Fibroblast of skin of abdomen (primary cell): ENCODE measurements around the gene ATP4B.
A peak's percentile ranks its signal among the peaks of the same experiment; 100 is the strongest.

Source experiments
- DNase-seq: peaks from one replicate; pipeline ENCODE4 v3.0.0-alpha.2; 2013

Gene ATP4B

GRCh38 chr13:113641426-113641825, 16.6 kb downstream of the ATP4B start:
- no peak for DNase-seq

DNA sequence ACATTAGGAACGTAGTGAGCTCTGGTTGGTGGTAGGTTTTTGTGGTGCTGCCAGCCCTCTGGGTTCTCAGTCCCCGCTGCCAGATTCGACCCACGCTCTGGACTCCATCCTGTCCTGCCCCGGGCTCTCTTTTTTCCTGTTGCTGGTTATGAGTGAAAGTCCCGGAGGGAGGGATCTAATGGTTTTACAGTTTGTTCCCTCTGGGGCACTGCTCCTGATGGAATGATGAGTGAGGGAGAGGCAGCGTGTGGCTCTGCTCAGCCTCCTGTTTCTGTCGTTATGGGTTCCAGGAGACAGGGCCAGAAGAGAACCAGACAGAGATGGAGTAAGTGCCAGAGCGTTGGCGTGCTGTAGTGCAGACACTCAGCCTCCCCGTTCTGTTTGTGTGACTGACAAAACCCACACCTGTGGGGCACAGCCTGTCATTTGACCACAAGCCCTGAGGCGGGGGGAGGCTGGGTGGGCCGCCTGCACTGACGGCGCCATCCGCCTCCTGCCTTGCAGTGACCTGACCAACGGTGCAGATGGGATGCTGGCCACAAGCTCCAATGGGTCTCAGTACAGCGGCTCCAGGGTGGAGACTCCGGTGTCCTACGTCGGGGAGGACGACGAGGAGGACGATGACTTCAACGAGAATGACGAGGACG, 18.3 kb downstream of the ATP4B start:
- DNase-seq = no peak

- no peak for DNase-seq
These were observed 19.2 kb downstream of the ATP4B start for GRCh38 chr13:113638806-113639205.

GRCh38 chr13:113638173-113638746, 19.7 kb downstream of the ATP4B start:
- DNase-seq = no peak

DNA sequence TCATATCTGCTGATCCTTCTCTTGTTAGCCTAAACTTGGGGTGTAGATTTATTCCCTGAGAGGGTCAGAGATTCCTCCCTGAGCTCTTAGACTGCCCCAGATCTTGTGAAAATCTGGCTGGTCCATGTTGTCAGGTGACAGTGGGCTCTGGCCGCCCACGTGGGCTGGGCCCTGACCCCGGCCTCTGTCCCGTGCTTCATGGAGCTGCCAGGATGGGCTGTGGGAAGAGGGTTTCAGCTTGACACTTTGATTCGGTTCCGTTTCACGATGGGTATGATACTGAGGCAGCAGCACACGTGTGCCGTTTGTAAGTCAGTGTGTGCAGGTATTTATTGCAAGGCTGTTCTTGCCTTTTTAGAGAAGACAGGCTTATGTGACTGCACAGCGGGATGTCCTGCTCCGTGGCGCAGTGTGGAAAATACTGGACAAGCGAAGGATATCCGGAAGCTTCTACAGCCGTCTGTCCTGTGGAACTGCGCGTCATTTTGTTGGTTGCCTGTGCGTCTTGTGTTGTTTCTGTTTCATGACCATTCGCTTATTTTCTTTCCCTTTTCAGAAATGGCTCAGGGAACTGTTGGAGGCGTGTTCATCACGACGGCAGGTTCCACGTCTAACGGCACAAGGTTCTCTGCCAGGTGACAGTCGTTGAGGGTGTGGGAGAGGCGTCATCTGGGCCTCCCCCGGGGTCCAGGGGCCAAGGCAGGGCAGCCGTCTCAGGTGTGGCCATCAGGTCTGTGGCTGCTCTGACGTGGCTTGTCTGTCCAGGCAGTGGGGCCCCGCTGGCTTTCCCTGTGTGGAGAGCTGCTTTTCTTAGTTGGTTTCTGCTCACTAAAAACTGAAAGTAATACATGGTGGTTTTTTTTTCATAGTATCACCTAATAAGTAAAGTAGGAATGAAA, 20.5 kb downstream of the ATP4B start:
- no peak for DNase-seq

GRCh38 chr13:113636266-113636963, 21.6 kb downstream of the ATP4B start:
- no peak for DNase-seq

DNA sequence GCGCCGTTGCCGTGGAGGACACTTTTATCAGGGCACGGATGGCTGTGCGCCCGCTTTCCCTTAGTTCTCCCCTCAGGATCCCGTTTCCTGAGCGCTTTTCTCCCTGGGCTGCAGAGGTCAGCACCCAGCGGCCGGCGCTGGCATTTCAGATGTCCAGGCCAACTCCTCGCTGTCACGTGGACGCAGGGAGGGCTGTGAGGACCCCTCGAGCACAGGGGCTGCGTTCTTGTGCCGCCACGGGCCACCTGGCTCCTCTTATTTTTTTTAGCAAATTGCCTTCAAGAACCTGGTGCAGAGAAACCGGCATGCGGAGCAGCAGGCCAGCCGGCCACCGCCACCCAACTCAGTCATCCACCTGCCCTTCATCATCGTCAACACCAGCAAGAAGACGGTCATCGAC, 22.3 kb downstream of the ATP4B start:
- DNase-seq = no peak

- DNase-seq = no peak
These were observed 23.0 kb downstream of the ATP4B start for GRCh38 chr13:113635048-113635420.

DNA sequence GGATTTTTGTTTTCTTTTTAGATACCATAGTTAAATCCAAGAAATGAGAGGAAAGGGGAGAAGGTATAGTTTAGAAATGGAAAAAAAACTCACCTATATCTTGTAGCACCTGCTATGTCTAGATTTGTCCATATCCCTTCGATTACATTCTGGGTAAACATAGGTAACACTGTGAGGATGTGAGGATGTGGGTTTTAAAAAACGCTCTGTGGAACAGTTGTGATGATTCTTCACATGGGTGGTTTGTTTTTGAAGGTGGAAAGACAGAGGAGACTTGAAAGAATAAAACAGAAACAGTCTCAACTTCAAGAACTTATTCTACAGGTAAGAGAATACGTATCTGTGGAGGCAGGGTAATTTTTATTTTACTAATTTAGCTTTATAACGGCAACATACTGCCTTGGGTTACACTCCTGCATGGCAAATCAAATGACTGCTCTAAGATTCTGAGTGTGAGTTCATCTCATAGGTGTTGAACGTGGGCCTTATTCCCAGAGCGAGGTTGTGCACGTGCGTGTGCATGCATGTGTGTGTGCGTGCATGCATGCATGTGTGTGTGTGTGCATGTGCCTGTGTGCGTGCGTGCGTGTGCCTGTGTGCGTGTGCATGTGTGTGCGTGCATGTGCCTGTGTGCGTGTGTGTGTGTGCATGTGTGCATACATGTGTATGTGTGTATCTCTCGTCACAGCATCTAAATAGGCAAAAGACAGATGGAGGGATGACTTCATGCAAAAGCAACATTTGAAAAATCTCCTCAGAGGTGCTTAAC, 23.5 kb downstream of the ATP4B start:
- DNase-seq = no peak

DNA sequence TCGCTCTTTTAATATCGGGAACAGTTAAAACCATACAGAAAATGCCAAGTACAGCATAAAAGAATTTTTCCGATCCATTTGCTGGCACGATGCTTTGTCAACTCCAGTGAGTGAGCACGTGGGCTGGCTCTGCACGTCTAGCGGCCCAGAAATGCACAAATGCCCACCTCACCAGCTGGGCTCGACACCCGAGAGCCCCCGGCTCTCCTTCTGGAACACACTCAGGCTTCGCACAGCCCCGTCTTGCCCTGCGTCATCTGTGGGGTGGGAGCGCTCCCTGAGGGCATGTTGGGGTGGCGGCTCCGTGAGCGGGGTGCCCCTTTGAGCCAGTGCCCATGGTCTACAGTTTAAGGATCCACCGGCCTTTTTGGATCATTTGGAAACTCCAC, 24.5 kb downstream of the ATP4B start:
- no peak for DNase-seq

- no peak for DNase-seq
These were observed 25.1 kb downstream of the ATP4B start for GRCh38 chr13:113632706-113633484.

- DNase-seq = no peak
These were observed 26.5 kb downstream of the ATP4B start for GRCh38 chr13:113631341-113632095.

GRCh38 chr13:113630804-113631203, 27.2 kb downstream of the ATP4B start:
- no peak for DNase-seq

- DNase-seq = no peak
These were observed 27.7 kb downstream of the ATP4B start for GRCh38 chr13:113630296-113630695.

GRCh38 chr13:113629866-113630265, 28.1 kb downstream of the ATP4B start:
- DNase-seq = no peak

- DNase-seq = no peak
These were observed 29.4 kb downstream of the ATP4B start for GRCh38 chr13:113628291-113629270.

- no peak for DNase-seq
These were observed 30.9 kb downstream of the ATP4B start for GRCh38 chr13:113627136-113627535.

- DNase-seq = peak; percentile 68
These were observed 31.9 kb downstream of the ATP4B start for GRCh38 chr13:113625965-113626721.
